ENCODE results near the gene B3GNT5.

- TF ChIP-seq PATZ1 (tag by site-specific recombination; IDR thresholded peaks at IDR 0.05) = no peak
- no peak for TF ChIP-seq ZSCAN30 (tag by site-specific recombination; IDR thresholded peaks at IDR 0.05)
- TF ChIP-seq ZNF23 (tag by site-specific recombination; IDR thresholded peaks at IDR 0.05; ENCODE audit: borderline replicate concordance) = no peak
- TF ChIP-seq ZNF280D (tag by site-specific recombination; IDR thresholded peaks at IDR 0.05) = no peak
- no peak for TF ChIP-seq ZNF18 (tag by site-specific recombination; IDR thresholded peaks at IDR 0.05)
- no peak for TF ChIP-seq CTCF (tag by site-specific recombination; IDR thresholded peaks at IDR 0.05)
- no peak for TF ChIP-seq FEZF1 (tag by site-specific recombination; IDR thresholded peaks at IDR 0.05)
- no peak for TF ChIP-seq SP2 (tag by site-specific recombination; IDR thresholded peaks at IDR 0.05)
- TF ChIP-seq ELK4 (IDR thresholded peaks at IDR 0.05; ENCODE audit: borderline replicate concordance, low read depth, low read length) = no peak
Observed at GRCh38 chr3:183249006-183249718, 3.9 kb upstream of the B3GNT5 start.

All from HEK293 (cell line).